Right lobe of liver (tissue), 6 donors: ENCODE data around the gene OR8U1. TPM values are rescaled to one million over a fixed set of nuclear protein-coding genes. Genes with fewer than 3 reads are reported as not detected.
"Not testable (repeated sequence)": the region's sequence is repeated elsewhere in the genome, so short reads cannot be mapped to it uniquely, and the experiment has no call there.

Experiments
- ATAC-seq, 4 donors: fragments of 200-7000 bp; cut with Tn5 transposase; one replicate each; pipeline ENCODE4 v1.9.1; 2020; ENCODE audit warnings: mild to moderate bottlenecking in 4 of 4, moderate library complexity in 4 of 4
- DNase-seq, 3 donors: peaks; one replicate each; pipeline ENCODE4 v3.0.0-alpha.2; 2020
- H3K27ac ChIP-seq, 3 donors: fragments of 200-600 bp; one replicate each; pipeline ENCODE4 v1.8.0; 2022
- H3K27me3 ChIP-seq, 2 donors: fragments of 200-600 bp; one replicate each; pipeline ENCODE4 v1.8.0; 2022
- H3K36me3 ChIP-seq, 4 donors: fragments of 200-600 bp; sonication (generic) in 1 of 4; one replicate each; pipeline versions ENCODE4 v1.5.1 to v1.8.0; 2017 to 2022; ENCODE audit warnings: control low read depth in 1 of 4
- H3K4me1 ChIP-seq, 4 donors: fragments of 200-600 bp; sonication (generic) in 1 of 4; one replicate each; pipeline versions ENCODE4 v1.5.1 to v1.8.0; 2017 to 2022; ENCODE audit warnings: control low read depth in 1 of 4
- H3K4me3 ChIP-seq, 3 donors: fragments of 200-600 bp; one replicate each; pipeline ENCODE4 v1.8.0; 2022
- H3K9me3 ChIP-seq, 4 donors: fragments of 200-600 bp; sonication (generic) in 1 of 4; one replicate each; pipeline versions ENCODE4 v1.5.1 to v1.8.0; 2017 to 2022; ENCODE audit warnings: control low read depth in 1 of 4
- CTCF ChIP-seq, 4 donors: fragments of 200-600 bp in 3 of 4; fragments of 450-650 bp in 1 of 4; IDR thresholded peaks; one replicate each; pipeline versions ENCODE4 v1.5.1 to v1.8.0; 2016 to 2022; ENCODE audit warnings: antibody characterized with exemption in 4 of 4, mild to moderate bottlenecking in 2 of 4
- POLR2A ChIP-seq: fragments of 450-650 bp; IDR thresholded peaks from one replicate; pipeline ENCODE4 v1.6.1; 2017; ENCODE audit warnings: antibody characterized with exemption, mild to moderate bottlenecking
- WGBS: methylation state at CpG from one replicate; pipeline ENCODE4 v1.1.6; 2018; ENCODE audit warnings: low coverage, low lambda C conversion rate; ENCODE audit not compliant: insufficient coverage; ENCODE audit errors: missing lambda C conversion rate; 5-methylcytosine and 5-hydroxymethylcytosine counted together
- intact Hi-C, 2 donors: fragments of 100-400 bp; cut with DNase I; formaldehyde crosslinking; loops; one replicate each; pipeline versions ENCODE4 v1.11.2 to v1.14.1; 2022
- total RNA-seq, 6 experiments: library from RNA; depleted of rRNA in 2 of 6; stranded (reverse); fragments of >200 nt in 2 of 6; fragmentation: NEBNext Ultra II Directional in 3 of 6; extraction: Animal tissue kit (Norgen Biotek cat#: 25700) in 3 of 6; gene quantifications; one replicate each; pipeline versions ENCODE4 v1.1.0 to v1.2.4, GENCODE V29; 2016 to 2023
- donor health status: DM: no; HTN: yes; CAD: no.
- donor health status: DM: no; HTN: no; CAD: no.
- donor health status: DM: no; HTN: no; CAD: no.
- donor health status: DM: no; HTN: yes; CAD: no.
- donor health status: DM: no; HTN: yes; CAD: no.

The OR8U1 gene
- total RNA-seq, 6 experiments from 2014 or later = not detected

DNA sequence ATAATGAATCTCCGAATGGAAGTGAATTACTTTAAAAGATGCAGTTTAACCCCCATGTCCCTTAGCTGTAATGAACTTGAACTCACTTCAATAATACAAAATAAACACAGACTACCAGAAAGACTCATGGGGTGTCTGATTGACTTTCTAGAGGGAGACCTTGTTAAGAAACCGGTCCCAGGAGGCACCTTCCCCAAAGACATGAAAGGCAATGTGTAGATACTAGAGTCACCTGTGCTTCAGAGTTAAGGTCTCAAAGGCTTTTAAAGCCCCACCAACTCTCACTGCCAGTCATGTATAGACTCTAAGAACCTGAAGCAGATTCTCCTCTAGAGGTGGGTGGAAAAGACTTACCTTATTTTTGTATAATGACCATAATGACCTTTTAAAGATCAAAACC is 21.4 kb upstream of the OR8U1 start, which contains the start of gene OR8J1:
TSS of gene OR8J1 (plus strand) at position 301 of the 400 bp plus-strand sequence. CDS start 5,956 bp downstream, outside the sequence.
- Histone ChIP-seq H3K36me3 (no peaks in the 10 kb centered on the region), H3K9me3 (no peaks in the 10 kb centered on the region), H3K4me3 (no peak within 1 kb of the TSS), H3K27ac (no peak within 1 kb of the TSS), H3K4me1 (no peaks in the 10 kb centered on the region), H3K27me3 (no peaks in the 10 kb centered on the region)
- ATAC-seq (no peak), DNase-seq (no peak)
- WGBS = 69% methylated on average over 2 of the region's 2 CpGs
- TF ChIP-seq POLR2A = no peak
- no peak for TF ChIP-seq CTCF (IDR thresholded peaks at IDR 0.05)
- intact Hi-C loops = no loop called here

GRCh38 chr11:56380120-56380519 is 4.7 kb downstream of the OR8U1 start:
- Histone ChIP-seq H3K36me3 (no peaks in the 10 kb centered on the region), H3K27ac (no peak overlapping the region), H3K9me3 (no peaks in the 10 kb centered on the region), H3K4me3 (no peak overlapping the region), H3K27me3 (no peaks in the 10 kb centered on the region), H3K4me1 (no peaks in the 10 kb centered on the region)
- no peak for ATAC-seq
- WGBS = 65% methylated on average over 2 of the region's 2 CpGs
- intact Hi-C loops = no loop called here
- no peak for TF ChIP-seq CTCF (IDR thresholded peaks at IDR 0.05)
- TF ChIP-seq POLR2A = no peak
- DNase-seq = no peak

DNA sequence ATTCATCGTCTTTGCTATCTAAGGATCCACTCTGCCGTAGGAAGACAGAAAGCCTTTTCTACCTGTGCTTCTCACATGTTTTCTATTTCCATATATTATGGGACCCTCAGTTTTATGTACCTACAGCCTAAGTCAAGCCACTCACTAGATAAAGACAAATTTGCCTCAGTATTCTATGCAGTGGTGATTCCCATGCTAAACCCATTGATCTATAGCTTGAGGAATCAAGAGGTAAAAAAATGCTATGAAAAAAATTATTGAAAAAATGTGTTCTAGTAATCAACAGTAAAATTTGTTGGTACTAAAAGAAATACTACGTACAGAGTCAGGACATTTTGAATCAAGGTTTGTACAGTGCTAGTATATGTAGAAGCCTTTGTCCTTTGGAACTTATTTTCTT is 19.0 kb downstream of the OR8U1 start:
- no peak for DNase-seq
- 58% methylated on average over 3 of the region's 3 CpGs for WGBS
- no peak for ATAC-seq
- TF ChIP-seq POLR2A (no peak), CTCF (IDR thresholded peaks at IDR 0.05) (no peak)
- H3K4me3 ChIP-seq = no peak overlapping the region
- H3K27ac ChIP-seq = no peak overlapping the region
- H3K27me3 ChIP-seq = no peaks in the 10 kb centered on the region
- intact Hi-C loops = no loop called here
- H3K9me3 ChIP-seq = no peaks in the 10 kb centered on the region
- H3K4me1 ChIP-seq = no peaks in the 10 kb centered on the region
- no peaks in the 10 kb centered on the region for H3K36me3 ChIP-seq

- no peak for ATAC-seq
- H3K4me3 ChIP-seq = no peak overlapping the region
- no peak for DNase-seq
- H3K27me3 ChIP-seq = no peaks in the 10 kb centered on the region
- no peaks in the 10 kb centered on the region for H3K9me3 ChIP-seq
- 19% methylated on average over 3 of the region's 3 CpGs for WGBS
- H3K27ac ChIP-seq = no peak overlapping the region
- no peaks in the 10 kb centered on the region for H3K36me3 ChIP-seq
- H3K4me1 ChIP-seq = no peaks in the 10 kb centered on the region
- TF ChIP-seq CTCF (IDR thresholded peaks at IDR 0.05) (no peak), POLR2A (no peak)
- intact Hi-C loops = no loop called here
Observed at GRCh38 chr11:56396047-56396446, 20.6 kb downstream of the OR8U1 start.

DNA sequence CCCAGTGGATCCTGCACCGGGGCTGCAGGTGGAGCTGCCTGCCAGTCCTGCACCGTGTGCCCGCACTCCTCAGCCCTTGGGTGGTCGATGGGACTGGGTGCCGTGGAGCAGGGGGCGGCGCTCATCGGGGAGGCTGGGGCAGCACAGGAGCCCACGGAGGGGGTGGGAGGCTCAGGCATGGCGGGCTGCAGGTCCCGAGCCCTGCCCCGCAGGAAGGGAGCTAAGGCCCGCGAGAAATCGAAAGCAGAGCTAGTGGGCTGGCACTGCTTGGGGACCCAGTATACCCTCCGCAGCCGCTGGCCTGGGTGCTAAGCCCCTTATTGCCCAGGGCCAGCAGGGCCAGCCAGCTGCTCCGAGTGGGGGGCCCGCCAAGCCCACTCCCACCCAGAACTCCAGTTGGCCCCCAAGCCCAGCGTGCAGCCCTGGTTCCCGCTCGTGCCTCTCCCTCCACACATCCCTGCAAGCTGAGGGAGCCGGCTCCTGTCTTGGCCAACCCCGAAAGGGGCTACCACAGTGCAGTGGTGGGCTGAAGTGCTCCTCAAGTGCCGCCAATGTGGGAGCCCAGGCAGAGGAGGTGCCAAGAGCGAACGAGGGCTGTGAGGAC is 26.5 kb downstream of the OR8U1 start:
- H3K9me3 ChIP-seq, H3K4me1 ChIP-seq, H3K4me3 ChIP-seq, H3K27me3 ChIP-seq, H3K36me3 ChIP-seq, H3K27ac ChIP-seq, intact Hi-C loops, ATAC-seq: not testable (repeated sequence)
- DNase-seq = peak in 1 of 3 donors; percentile 38
- WGBS = no CpG with 5 or more reads among the region's 27 CpGs
